ENCODE results near the gene SEMA3G.
A peak's percentile ranks its signal among the peaks of the same experiment; 100 is the strongest.

The SEMA3G gene

DNA sequence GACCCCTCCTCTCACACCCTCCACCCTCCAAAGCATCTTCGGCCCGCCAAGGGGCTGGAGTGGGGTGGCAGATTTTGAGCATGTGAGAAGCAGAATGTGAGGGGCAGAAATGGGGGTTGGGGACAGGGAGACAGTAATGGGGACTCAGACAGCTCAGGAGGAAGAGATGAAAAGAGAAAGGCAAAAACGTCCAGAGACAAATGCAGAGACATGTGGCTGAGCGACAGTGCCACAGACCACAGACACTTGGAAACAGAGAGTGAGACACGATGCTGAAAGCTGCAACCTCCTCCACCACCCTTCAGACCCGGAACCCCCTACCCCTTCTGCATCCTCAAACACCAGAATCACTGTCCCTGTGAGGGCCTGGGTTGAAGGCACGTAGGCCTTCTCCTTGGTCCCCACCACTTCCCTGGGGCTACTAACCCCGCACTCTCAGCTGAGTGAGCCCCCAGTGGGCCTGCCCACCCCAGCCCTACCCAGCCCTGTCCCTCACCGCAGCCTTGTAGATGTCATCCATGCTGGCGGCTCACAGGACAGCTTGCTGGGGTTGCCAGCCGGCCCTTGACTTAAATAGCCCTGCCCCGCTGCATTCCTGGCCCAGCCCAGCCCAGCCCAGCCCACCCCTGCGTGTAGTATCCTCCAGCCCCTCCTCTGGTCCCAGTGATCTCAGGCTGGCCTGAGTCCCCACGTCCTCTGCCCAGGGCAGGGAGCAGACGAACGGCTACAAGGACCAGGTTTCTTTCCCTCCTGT is 8.8 kb upstream of the SEMA3G start, which contains the start of gene TNNC1:
TSS of gene TNNC1 (minus strand) at position 546 of the 754 bp plus-strand sequence. CDS start at position 520, 26 bp downstream.
- no peak for DNase-seq (ENCODE audit: low read depth)

DNA sequence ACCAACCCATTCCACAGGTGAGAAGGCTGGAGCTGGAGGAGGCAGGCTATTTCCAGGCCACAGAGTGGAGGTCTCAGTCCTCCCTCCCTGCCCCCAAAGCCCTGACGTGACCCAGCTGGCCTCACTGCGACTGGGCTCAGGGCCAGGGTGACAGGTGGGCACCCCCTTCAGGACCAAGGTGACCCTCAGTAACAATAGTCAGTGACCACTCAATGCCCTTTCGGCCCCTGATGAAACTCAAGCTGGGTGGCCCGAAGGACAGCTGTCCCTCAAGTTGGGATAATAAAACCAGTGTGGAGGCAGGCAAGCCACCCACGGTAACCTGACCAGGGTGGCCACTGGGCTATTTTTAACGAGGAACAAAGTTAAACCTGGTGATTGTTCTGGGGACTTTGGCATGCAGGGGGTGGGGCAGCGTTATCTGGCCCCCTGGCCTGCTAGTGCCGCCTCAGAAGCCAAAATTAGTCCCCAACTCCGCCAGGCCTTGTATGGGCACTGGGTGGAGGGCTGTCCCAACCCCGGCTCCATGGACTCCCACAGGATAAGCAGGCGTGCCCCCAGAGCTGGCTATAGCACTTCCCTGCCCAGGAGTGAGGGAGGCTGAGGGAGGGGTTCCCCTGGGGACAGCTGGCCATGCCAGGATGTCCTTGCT is 7.8 kb upstream of the SEMA3G start:
- DNase-seq (ENCODE audit: low read depth): no peak

DNA sequence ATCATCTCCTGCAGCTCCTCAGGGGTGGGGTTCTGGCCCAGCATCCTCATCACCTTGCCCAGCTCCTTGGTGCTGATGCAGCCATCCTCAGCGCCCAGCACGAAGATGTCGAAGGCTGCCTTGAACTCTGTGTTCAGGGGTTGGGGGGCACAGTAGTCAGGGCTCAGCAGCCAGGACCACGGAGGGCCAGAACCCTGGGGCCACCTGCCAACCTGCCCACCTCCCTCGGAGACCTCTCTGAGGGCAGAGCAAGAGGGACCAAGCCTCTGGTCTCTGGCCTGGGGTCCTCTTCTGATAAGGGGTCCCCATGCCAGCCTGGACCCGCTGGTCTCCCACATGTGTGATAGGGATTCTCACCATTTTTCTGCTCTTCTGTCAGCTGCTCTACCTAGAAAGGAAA is 7.2 kb upstream of the SEMA3G start:
- no peak for DNase-seq (ENCODE audit: low read depth)

DNA sequence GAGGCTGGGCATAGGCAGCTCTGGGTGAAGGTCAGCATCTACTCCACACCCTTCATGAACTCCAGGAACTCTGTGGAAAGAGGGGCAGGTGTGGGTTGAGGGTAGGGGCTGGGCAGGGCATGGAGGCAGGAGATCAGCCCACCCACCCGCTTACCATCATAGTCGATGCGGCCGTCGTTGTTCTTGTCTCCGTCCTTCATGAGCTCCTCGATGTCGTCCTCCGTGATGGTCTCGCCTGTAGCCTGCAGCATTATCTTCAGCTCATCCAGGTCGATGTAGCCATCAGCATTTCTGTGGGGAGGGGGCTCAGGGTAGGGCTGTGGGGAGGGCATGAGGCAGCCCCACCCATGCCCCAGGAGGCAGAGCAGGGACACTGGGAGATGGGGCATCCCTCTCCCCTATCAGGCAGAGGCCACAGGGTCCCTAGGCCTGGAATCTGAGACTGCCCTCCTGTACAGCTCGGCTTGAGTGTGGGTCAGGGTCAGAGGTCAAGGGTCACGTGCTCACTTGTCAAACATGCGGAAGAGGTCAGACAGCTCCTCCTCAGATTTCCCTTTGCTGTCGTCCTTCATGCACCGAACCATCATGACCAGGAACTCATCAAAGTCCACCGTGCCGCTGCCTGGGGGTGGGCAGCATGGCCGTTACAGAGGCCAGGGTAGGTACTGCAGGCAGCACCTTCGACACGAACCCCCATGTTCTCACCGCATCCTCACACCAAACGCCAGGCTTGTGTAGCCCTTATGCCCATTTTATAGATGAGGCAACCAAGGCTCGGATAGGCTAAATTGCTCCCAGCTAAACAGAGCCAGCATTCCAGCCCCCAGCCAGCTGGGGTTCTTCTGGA is 6.6 kb upstream of the SEMA3G start:
- DNase-seq (ENCODE audit: low read depth): no peak

GRCh38 chr3:52450489-52451236 is 5.8 kb upstream of the SEMA3G start:
- no peak for DNase-seq (ENCODE audit: low read depth)

GRCh38 chr3:52447512-52448355 is 2.8 kb upstream of the SEMA3G start:
- no peak for DNase-seq (ENCODE audit: low read depth)

DNA sequence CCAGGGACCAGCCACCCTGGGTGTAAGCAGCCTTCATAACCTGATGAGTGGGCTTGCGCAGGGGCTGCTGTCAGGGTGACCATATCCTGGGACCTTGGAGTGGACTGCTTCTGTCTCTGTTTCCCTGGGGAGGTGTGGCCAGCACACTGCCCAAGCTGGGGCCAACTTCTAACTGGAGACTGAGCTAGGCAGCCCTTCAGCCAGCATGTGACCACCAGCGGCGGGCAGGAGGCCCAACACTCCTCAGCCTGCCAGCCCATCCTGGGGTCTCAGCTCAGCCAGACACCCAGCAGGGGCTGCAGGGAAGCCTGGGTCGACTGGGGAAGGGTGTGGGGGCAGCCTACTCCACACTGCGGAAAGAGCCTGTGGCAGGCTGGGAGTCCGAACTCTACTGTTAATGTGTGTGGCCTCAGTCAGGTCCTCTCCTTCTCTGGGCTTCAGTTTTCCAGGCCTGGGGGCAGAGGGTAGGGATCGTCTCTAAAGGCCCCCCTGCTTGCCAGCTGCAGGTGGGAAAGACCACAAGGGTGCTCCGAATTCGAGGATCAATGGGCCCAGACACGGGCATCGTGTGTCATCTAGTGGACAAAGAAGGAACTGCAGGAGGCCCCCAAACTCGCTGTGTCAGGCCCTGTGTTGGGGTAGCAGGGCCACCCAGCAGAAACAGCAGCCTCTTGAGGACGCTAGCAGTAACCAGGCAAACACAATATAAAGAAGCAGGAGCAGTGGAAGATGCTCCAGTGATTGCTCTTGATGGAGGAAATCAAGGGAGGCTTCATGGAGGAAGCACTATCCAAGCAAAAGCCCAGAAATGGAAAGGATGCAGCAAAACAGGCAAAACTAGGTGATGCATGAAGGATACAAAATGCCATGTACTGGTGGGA is 2.0 kb upstream of the SEMA3G start:
- peak; percentile 55 for DNase-seq (ENCODE audit: low read depth)

- no peak for DNase-seq (ENCODE audit: low read depth)
Measured at GRCh38 chr3:52446042-52446441, 1.1 kb upstream of the SEMA3G start.

GRCh38 chr3:52443791-52444687 is 864 bp downstream of the SEMA3G start:
- DNase-seq (ENCODE audit: low read depth): no peak

DNA sequence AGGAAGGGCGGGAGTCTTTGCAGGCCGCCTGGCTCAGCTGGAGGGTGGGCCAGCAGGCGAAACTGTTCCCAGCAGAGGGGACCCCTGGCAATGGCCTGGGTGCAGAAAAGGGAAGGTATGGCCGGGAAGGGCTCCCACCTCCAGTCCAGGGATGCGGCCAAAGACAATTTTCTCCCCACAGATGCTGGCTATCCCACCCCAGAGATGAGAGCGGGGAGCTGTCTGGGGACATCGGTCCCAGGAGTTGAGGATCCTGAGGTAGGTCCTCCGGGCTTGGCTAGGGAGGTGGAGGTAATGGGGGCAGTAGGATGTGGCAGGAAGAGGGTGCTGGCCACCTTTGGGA is 1.7 kb downstream of the SEMA3G start:
- DNase-seq (ENCODE audit: low read depth): no peak

- no peak for DNase-seq (ENCODE audit: low read depth)
Measured at GRCh38 chr3:52442409-52443267, 2.3 kb downstream of the SEMA3G start.

DNA sequence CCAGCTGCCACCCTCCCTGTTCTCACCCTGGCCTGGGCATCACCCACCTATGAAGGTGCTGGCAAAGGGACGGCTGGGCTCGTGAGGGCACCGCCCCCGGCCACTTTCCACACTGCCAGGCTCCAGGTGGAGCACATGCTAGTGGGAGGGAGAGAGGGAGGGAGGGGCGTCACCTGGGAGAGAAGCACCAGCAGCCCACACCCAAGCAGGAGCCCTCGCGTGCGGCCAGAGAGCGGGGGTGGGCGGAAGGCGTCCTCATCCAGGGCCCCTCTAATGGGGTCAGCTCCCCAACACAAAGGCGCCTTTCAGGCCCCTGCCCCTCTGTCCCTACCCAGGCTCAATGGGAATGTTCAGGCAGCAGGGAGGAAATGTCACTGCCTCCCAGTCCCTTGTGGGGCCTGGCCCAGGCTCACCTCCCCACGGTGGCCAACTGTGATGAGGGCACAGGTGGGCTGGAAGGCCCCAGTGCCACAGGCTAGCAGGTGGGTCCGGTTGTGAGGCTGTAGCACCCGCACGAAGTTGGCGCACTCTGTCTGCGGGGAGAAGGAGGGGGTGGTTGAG is 3.1 kb downstream of the SEMA3G start:
- DNase-seq (ENCODE audit: low read depth): no peak

GRCh38 chr3:52441091-52441771 is 3.7 kb downstream of the SEMA3G start:
- no peak for DNase-seq (ENCODE audit: low read depth)

DNA sequence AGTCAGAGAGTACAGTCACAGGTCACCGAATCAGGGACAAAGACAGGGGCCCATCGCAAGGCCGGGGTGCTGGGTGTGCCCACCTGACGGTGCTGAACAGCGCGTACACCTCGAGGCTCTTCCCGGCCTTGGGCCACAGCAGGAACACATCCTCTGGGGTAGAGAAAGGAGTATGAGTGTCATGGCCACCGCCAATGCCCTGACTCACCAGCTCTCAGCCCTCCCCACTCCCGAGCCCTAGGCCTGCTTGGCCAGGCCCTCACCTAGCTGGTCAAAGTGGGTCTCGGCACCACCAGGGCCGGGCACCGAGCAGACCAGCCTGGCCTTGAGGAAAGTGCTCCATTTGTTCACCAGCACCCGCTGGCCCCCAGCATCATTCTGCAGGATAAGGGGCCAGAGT is 4.2 kb downstream of the SEMA3G start:
- DNase-seq (ENCODE audit: low read depth): no peak

DNA sequence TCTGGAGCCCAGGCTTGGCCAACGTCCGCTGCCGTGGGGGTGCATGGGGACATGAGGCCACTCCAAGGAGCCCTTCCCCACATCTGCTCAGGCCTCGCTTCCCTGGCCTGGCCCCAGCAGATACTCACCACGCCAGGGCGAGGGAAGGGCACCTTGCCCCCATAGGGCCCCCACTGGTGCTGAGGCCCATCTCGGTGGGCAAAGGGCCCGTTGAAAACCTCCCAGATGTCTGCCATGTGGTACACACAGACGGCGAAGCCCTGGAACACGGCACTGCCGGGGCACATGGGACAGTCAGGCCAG is 4.7 kb downstream of the SEMA3G start:
- DNase-seq (ENCODE audit: low read depth): no peak

GRCh38 chr3:52439426-52440248 is 5.3 kb downstream of the SEMA3G start:
- DNase-seq (ENCODE audit: low read depth): no peak
